SK-N-DZ (cell line): ENCODE results near the gene TTC23.

Source experiments
- DNase-seq: peaks from one replicate; pipeline ENCODE4 v3.0.0-alpha.2; 2015; ENCODE audit warnings: low spot score

TTC23 gene

DNA sequence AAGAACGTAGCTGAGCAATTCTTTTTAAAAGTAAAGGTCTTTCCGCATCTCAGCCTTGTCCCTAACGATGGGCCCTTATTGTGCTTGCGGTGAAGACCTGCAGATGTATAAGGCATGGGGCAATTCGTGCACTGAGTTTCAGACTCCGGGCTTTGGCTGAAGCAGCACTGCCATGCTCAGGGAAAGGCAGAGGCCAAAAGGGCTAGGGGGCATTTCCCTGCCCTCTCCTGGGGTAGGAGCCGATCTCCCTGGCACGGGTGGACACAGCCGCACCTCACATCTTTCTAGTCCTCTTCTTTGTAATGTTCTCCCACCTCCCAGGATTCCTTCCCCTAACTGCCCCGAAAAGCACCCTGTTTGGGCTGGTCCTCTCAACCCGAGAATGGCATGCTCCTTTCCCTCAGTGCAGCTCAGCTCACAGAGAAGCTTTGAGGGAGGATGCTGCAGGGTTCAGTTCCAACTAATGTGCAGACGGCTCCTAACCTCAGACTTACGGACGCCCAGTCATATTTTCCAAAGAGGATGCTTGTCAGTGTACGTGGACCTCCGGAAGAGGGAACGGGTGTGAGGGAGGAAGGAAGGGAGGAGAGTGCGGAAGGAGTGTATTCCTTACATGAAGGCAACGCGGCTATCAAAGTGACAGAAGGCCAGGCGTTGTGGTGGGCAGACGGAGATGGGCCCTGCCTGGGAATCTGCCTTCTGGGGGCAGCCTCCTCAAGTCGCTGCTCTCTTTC lies 83.3 kb downstream of the TTC23 start:
- no peak for DNase-seq

DNA sequence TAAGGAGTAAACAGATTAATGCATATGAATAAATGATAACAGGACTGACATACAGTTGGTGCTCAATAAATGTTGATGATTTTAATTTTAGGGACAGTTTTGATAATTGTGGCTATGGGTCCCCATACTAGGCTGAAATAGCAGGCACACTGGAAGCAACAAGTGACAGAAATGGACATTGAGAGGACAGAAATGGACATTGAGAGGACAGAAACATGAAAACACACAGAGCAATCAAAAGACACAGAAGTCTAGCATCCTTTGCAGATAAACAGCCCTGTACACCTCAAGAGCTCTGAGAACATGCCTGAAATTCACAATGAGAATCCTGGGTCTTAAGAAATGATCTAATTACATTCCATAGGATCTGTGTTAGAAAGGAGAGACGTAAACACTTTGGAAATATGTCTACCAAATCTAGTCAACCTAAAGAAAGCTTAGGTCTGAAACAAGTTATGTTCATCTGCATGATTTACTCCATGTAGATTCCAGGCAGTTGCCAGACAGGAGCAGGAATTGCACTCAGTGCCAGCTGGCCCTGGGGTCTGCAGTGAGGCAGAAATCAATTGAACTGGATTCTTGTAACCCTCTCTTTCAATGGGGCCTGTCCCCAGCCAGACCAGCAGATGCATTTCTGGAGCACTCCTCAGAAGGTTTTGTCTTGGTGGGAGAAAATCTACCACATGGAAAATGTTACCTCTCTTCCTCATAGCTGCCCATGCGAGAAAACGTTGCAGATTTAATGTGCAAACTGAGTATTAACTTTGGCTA lies 84.2 kb downstream of the TTC23 start:
- no peak for DNase-seq

DNA sequence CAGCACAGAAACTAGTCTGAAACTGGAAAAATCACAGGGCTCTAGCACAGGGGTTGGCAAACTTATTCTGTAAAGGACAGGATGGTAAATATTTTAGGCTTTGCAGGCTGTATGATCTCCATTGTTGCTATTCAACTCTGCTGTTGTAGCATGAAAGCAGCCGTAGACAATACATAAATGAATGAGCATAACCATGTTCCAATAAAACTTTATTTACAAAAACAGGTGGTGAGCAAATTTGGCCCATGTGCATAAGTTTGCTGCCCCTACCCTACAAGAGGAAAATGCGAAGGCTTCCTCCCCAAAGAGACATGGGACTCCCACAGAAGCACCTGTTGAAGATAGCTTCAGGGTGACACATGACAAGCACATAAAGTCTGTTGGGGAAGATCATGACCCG lies 85.3 kb downstream of the TTC23 start:
- DNase-seq = no peak

DNA sequence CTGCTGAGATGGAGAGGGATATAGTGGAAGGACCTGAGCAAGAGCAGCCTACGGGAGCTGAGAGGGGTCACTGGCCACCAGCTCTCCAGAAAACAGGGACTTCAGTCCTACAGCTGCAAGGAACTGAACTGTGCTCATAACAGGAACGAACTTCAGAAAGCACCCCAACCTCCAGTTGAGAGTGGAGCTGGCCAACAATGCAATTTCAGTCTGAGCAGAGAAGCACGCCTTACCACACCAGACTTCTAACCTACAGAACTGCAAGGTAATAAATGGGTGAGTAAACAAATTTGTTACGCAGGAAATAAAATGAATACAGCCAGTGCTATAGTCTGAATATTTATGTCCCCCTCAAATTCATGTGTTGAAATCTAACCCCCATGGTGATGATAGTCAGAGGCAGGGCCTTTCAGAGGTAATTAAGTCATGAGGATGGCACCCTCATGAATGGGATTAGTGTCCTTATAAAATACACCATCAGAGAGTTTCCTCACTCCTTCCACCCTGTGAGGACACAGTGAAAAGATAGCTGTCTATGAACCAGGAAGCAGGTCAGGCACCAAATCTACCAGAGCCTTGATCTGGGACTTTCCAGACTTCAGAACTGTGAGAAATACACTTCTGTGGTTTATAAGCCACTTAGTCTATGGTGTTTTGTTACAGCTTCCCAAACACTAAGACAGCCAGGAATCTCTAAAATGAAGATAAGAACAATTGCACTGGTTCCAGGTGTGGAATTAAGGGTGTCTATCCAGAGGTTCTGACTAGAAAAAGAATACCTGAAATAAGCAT lies 85.9 kb downstream of the TTC23 start:
- DNase-seq = no peak

DNA sequence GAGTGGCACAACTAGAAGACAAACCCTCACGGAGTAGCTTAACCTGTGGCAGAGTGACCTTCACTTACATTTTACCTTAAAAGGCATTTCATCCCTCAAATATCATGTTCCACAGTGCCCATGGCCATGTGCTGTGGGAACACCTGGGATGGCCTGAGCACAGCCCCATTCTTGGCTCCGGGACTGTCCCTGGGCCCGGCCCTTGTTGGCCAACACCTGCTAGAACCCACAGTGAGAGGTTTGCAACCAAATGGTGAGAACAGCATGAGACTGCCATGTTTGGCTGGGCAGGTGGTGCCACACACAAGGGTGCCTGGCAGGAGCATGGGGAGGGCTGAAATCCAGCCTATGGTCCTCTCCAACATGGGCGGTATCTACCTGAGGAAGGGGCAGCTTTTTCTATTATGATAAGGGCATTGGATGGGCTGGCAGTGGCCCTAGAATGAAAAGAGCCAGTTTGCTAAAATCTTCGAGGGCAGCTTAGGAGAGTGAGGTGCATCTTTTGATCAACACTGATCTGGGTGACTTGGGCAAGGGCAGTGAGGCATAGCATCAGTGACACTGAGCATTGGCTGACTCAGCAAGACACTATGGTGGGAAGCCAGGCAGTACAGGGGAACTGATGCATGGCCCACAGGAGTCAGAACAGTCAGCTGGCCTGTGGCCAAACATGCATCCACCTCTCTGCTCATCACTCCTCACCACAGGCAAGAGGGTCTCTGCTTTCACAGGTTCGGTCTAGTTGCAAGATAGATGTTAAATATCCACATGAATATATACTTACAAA lies 90.6 kb downstream of the TTC23 start:
- no peak for DNase-seq

DNA sequence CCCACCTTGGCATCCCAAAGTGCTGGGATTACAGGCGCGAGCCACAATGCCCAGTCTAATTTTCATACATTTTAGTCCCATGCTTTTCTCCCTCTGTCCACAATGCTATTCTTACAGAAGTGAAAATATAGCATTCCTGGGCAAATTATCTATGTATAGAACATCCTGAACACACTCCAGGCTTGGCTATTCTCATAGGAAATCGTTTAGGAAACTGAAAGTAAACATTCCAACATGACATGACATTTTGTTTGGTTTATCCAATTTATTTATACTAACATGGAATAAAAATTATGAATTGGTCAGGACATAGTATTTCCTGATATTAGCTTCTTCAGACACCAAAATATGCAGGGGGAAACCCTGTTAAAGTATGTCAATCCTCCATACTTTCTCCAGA lies 91.9 kb downstream of the TTC23 start:
- DNase-seq = no peak

DNA sequence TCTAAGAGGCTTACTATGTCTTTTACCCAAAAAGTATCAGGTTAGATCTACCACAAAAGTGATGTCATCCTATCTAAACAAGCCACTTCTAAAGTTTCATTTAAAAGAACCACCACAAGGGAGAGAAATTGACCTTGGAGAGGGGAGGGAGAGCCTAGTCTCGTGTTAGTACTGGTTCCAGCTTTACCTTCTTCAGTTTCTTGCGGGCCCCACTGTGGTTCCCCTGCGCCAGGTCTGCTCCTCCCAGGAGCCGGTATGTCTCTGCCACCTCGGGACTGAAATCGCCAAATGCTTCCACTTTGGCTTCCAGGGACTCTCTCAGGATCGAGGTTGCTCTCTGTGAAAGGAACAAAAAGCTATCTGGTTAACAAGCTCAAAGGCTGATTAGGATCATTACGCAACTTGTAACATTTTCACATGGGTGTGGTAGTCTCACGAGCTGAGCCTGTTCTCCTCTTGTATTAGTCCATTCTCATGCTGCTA lies 93.4 kb downstream of the TTC23 start:
- no peak for DNase-seq

DNA sequence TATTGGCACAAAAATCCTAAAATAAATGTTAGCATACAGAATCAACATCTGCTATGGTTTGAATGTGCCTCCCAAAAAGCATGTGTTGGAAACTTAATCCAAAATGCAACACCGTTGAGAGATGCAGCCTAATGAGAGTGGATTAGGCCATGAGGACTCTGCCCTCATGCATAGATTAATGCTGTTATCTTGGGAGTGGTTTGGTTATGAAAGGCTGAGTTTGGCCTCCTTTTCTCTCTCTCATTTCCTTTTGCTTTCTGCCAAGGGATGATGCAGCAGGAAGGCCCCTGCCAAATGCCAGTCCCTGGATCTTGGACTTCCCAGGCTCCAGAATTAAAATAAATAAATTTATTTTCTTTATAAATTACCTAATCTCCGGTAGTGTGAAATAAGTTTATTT lies 95.1 kb downstream of the TTC23 start:
- DNase-seq = no peak

DNA sequence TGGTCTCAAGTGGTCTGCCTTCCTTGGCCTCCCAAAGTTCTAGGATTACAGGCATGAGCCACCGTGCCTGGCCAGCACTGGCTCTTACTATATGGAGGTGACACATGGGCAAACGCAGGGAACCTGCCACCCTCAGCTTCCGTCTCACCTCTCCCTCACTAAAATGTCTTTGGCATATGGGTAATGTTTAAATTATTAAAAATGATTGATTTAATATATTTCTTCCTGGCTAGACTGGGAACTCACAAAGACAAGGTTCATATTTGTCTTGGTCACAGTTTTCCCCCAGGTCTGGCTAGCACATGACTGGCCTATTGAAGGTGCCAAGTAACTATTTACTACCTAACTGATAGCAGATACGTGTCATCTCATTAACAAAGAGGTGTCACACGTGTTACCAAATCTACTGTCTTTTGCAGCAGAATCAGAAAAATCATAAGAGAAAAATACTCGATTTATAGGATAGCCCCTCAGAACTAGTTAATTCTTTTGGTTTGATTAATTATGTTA lies 96.3 kb downstream of the TTC23 start:
- no peak for DNase-seq

DNA sequence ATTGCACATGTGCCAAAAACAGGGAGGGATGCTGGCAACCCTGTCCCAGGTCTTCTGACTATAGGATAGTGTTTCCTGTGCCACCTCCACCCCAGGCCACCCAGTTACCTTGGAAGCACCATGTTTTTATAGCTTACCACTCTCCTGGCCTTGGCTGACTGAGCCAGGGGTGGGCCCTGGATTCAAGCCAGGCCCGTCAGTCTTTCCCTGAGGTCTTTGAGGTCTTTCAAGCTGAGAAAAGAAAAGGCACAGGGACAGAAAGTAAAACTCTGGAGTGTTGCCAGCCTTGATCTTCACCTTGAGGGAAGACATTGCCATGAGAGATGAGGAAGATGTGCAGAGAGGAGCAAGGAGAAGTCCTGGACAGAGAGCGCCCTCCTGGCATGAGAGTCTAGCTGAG lies 98.2 kb downstream of the TTC23 start:
- DNase-seq = no peak

DNA sequence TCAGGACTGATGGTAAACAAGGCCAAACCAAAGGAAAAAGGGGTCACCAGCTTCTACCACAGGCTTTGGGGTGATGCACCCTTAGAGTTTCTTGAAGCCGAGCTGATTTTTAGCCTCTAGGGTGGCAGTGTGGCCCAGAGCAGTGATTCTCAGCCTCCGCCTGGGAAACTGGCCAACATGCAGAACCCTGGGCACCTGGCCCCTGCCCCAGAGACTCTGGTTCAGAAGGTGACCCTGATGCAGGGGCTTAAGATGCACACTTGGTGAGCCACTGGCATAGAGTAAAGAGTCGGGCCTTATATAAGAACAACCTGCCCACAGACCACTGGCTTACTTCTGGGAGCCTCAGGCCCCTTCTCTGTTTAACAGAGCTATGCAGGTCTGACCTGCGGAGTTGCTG lies 100.0 kb downstream of the TTC23 start:
- no peak for DNase-seq

DNA sequence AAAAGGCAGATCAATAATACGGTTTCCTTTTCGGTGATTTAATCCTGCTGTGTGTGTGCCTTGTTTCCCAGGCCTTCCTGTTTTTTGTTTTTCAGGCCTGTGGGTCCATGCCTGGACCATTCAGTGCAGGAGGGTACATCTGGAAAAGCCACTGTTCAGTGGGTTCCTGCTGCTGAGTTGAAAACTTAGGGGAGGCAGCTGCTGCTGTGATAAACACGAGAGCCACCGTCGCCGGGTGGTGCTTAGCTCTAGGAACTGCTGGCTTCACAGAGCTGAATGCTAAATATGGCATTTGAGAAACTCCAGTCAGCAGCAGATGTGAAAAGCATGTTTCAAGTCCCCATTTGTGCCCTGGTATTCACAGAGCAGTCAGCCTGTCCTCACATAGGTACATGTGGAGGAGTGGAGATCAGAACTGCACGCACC lies 100.5 kb downstream of the TTC23 start:
- no peak for DNase-seq

DNA sequence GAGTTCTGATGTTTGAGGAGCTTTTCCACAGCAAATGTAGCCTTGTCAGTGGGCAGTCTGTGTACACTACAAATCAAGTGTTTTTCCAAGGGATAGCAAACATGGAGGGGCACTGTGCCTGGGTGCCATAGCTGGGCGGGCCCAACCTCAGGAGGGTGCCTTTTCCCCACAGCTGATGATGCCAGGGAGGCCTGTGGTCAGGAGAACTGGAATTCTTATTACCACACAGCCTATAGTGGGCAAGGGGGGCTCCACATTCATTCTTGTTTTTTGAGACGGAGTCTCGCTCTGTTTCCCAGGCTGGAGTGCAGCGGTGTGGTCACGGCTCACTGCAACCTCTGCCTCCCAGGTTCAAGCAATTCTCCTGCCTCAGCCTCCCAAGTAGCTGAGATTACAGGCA lies 102.7 kb downstream of the TTC23 start:
- DNase-seq = no peak

DNA sequence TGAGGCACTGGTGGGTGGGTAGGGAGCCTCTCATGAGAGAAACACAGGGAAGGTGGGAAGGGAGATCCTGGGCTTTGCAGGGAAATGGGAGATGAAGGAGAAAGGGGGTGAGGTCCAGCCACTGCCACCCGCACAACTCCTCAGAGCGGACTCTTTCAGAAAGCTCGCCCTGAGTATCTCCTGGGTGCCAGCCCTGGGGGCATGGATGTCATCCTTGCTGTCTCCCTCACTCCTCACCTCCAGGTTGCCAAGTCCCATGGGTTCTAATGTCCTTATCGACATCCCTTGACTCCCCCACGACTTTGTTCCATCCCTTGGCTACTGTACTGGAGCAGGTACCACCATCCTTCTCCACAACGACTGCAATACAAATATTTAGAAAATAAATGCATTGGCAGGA lies 103.6 kb downstream of the TTC23 start:
- no peak for DNase-seq

DNA sequence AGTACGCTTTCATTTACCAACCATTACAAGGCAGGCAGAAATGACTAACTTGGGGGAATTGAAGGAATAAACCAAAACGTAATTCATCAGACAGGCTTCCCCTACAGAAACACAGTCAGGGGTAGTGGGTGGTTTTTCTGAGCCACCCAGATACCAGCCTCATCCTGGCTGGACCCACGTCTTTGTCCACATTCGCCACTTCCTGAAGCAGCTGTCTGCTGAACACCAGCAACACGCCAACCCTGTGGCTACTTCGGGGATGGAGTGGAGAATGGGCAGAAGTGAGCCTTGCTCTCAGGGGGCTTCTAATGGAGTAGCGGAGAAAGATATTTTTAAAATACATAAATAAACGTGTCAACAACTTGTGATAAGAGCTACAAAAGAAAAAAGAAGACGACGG lies 104.4 kb downstream of the TTC23 start:
- no peak for DNase-seq

DNA sequence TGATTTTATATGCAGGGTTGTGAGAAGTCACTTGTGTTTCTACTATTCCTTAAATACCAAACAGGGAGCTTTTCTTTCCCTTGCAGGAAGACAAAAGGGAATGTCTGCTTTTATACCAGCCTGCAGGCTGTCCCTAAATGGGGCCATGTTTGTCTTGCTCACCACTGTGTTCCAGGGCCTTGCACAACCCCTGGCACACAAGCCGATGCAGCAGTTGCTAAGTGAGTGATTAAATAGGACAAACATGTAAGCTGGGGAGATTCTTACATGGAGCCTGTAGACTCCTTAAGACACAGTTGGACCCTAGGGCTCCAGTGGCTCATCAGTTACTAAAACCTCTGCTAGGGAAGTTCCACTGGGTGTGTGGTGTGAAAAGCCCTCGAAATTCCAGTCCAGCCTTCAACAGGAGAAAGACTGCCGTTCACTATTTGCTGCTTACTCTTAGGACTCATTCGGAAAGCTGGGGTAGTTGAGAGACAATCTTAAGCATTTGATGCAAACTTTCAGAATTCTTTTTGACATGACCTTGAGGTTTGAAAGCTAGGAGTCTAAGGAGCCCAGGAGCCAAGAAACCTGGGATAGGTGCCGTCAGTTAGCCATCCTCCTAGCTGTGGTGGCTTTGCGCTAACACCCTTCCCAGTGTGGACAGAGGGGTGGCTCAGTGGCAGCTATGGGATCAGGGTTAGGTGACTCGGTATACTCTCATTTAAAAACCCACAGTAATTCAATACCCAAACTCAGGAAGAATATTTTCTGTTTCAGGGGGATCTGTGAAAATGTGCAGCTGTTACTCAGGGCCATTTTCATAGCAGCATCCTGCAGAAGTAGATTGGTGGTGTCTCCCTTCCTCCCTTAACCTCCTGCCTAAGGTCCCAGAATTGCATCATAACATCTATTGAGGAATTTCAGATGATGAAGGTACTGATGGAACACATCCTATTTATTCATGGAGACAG lies 105.4 kb downstream of the TTC23 start:
- no peak for DNase-seq

DNA sequence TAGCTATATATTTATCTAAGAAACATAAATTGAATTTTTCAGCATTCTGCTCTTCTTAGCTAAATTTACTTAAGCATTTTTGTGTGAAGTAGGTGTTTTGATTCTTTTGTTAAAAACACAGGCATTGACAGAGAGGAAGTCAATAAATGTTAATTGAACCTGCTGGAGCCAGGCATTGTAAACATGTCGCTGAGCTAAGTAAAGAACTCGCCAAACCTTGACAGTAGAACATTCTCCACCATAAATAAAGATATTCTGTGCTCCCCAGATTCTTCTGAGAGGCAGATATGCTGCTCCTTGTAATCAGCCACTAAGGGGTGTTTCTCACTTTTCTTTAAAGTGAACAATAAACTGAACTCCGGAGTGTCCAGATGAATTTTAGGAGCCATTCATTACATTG lies 106.1 kb downstream of the TTC23 start:
- DNase-seq = no peak

DNA sequence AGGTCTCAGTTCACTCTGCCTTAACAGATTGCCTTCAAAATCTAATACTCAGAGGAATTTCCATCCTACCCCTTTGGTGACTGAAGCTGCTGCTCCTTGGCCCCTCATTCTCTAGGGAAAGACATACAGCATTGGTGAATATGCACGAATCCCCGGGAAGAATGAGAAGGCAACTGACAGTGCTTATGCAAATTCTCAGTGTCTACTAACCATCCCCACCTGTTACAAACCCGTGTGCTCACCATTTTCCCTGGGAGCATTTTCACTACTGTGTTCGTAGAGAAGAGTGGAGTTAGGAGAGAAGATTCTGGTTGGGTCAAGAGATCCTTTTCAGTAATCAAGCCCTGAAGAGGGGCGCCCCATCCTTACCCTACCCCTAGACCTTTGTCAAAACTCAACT lies 106.8 kb downstream of the TTC23 start:
- no peak for DNase-seq

DNA sequence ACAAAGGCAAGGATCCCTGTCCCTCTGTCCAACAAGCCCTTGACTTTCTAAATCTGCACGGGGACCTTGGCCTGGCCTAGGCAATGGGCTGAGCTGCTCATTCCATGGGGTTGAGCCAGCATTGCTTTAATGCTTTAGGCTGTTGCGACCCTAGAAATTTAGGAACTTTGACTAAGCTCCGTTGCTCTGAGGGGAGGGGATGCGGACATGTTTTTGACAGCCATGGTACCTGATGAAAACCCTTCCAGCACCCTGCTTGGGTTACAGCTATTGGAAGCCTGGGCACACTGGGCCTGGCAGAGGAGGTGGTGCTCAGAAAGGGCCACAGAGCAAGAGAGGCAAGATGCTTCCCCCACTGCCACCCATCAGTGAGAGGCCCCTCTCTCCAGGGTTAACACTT lies 107.4 kb downstream of the TTC23 start:
- no peak for DNase-seq

DNA sequence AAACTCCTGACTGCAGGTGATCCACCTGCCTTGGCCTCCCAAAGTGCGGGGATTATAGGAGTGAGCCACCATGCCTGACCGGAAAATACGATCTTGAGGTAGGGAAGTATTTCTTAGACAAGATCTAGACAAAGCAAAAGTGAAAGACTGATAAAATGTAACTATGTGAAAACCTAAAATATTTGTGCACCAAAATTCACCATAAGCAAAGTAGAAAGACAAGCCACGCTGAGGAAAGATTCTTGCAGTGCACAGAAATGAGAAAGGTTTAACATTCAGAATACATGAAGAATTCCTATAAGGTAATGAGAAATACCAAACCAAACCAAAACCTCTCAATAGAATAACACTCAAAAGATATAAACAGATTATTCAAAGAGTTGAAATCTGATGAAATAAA lies 108.8 kb downstream of the TTC23 start:
- no peak for DNase-seq
